Stimulated activated CD8-positive, alpha-beta memory T cell treated with anti-CD3 and anti-CD28 coated beads, Interleukin-4, amount 100 ng/mL, for 48 hours (primary cell): ENCODE data around the gene MPPED1.

Source experiments
- DNase-seq: peaks from one replicate; pipeline ENCODE4 v3.0.0-alpha.2; 2020

MPPED1 gene

DNA sequence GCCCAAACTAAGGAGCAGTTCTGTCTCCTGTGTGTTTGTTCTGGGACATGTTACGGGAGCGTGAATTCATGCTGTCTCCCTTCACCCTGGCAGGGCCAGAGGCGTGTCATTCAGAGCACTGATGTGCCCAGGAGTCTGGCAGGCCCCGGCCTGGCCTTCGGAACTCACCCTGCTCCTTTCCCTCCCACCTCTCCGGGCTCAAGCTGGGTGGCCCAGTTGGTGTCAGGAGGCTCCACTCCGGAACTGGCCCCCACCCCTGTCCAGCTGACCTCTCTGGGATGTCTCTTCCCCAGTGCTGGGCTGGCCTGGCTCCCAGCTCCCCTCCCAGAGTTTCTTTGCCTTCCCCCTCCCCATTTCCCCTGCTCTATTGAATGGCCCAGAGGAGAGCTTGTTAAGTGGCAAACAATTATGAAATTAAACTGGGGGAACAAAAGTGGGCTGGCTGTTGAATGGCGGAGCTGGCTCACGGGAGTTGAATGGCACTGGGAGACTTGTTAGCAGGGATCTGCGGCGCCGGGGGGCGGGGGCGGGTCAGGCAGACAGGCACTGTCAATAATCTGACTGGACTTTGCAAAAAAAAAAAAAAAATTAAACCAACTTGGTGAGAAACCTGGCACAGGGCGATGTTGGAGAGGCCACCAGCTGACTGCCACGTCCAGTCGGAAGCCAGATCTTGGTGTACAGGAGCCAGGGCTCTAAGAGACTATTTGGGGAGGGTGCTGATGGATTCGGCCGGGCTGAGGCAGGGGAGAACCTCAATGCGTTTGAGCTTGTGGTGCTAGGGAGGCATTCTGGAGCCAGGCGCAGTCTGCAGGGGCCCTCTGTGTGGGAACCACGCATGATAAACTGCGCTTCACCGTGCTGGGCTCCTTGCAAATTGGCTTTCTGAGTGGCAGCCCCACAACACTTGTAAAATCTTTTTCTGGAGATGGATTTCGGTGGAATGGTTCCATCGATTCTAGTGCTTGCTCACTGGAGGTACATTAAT, 1.3 kb downstream of the MPPED1 start:
- no peak for DNase-seq

DNA sequence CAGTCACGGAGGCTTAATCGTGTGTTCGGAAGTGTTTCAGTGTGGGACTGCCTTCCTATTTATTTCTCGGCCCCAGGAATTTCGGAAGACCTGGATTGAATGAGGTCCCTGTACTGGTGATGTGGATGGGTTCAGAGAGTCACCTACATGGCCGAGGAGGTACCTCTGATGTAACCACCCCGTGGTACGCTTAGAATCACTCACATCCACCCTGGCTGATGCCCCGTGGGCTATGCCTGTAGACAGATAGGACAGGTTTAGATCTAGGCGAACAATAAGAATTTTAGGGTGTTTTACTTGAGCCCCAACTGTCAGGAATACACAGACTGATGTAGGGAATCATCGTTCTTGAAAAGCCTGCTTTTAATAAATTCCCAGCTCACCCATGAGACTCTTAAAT, 2.0 kb downstream of the MPPED1 start:
- DNase-seq: no peak

DNA sequence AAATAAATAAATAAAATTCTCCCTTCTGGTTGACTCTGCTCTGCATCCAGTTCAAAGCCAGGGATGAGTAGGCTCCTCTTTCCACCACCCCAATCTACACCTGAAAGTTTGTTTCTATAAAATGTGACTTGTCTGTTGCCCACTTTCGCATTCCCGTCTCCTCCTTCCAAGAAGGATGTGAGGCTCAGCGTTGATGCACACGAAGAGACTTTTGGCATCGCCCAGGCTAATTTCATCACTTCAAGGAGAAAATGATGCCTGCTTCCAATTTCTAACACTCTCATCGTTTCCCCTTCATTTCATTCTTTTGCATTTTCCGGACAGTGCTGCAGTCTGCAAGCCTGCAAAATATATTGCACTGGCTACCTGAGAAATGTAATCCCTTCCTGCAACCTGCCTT, 3.9 kb downstream of the MPPED1 start:
- DNase-seq: no peak

DNA sequence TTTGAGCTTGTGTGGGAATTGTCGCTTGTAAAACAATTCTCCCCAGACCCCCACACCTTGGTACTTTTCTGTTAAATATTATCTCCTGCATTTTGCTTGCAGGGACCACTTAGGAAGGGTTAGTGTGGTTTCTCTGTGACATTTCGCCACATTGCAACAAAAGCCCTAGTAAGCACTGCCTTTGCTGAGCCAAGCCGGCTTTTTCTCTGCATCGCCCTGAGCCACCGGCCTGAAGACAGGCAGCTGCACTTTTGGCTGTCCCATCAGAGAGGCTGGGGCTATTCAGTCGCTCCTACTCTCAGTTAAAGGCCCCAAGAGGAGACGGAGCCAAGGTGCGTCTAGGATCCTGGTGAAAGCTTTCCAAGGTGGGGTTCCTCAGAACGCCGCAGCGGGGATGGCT, 5.7 kb downstream of the MPPED1 start:
- no peak for DNase-seq

DNA sequence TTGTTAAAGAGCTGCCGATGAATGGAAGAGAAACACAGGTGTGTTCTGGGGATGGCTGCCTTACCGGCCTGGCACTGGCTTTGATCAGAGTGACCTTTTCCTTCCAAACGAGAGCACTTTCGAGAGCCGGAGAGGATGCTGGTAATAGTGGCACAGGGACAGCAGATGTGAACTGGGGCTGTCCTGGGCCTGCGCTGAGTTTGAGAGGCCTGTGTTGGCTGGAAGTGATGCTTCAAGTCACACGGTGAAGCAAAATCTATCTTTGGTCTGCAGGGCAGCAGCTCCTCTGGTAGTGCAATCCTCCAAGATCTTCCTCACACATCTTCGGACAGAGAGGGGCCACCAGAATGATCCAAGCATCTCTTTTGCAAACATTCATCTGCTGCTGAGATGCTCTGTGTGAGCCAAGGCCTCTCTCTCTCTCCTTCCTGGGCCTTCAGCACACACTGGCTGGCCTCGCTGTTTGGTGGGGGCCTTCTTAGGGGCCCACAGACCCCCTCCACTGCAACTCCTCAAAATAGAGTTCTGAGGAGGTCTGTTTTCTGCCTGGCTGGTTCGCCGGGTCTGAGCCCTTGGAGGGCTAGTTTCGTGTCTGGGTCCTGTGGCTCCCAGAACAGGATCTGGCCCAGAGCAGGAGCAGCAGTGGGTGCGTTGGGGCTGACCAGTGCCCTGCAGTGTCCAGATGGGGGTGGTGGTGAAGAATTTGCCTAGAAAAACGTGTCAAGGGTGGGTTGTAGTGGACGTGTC, 6.4 kb downstream of the MPPED1 start:
- DNase-seq: no peak

DNA sequence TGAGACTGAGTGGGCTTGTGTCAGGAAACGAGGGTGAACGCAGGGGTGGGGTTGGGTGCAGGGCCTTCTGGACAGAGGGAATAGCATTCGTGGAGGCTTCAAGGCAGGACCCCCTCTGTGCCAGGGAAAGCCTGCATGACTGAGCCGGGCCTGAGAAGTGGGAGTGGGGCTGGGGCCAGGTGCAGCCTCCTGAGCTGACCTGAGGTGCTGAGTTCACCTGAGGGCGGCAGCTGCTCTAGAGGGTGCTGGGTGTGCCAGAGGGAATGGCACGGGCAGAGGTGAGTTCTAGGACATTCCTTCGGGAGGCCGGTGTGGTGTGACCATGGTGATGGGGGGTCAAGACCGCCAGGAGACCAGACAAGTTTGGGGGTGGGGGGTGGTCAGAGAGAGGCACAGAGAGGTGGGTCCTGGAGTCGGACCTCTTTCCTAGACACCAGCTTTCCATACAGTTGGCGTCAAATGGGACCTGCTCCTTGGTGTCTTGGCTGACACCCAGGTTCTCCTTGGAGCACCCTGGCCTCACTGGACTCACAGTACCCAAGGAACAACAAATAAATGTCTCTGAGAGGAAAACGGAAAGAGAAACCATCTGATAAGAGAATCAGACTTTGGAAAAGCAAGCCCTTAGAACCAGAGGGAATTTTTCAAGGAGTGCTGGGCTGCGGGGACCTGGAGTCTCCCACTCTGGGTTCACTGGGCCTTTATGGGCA, 7.7 kb downstream of the MPPED1 start:
- DNase-seq: no peak

DNA sequence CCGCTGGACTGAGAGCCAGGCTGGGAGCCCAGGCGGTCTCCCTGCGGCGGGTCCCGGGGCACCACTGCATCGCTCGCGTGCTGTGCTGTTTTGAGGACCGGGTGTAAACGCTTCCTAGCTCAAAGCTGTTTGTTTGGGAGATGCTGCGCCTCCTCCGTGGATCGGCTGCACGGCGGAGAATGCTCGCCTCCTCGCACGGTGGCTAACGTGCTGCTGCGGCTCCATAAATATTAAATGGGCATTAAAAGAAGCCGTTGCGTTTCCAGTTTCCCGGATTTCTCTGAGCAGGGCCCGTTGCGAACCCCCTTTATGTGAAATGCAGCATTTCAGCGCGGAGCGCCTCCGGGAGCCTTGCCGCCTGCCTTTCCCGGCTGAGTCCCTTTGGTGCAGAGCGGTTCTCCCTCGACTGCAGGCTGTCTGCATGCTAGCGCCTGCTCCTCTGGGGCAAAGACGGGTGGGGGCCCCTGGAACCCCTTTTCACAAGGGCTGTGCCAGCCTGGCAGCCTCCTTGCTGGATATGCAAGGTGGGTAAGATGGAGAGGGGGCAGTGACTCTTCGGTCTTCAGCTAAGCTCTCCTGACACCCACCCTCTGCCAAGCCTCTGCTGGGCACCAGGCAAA, 9.3 kb downstream of the MPPED1 start:
- DNase-seq: no peak

DNA sequence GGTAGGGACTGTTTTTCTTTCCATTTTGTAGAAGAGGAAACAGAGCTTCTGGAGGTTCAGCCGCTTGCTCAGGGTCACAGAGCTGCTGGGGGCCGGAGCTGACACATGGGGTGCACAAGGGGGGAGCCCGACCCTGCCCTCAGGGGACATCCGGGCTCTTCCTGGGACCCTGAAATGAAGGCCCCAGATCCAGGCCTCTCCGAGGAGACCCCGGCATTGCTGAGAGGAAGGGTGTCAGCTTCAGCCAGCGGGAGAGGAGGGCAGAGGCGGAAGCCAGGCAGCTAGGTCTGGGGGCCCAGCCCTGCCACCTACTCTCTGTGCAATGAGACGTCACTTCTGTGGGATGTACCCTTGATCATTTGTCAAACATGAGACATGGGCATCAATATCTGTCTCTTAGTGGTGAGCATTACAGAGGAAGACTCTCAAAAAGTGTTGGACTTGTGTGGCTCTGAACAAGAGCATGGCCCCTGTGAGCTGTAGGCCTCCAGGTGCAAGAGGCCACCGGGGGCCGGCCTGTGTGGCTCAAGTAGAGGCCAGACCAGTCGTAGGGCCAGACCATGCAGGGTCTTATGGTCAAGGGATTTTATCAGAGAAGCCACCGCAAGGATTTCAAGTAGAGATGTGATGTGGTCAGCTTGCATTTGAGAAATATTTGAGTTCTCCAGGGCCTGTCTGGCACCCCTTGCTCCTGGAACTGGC, 10.3 kb downstream of the MPPED1 start:
- no peak for DNase-seq

DNA sequence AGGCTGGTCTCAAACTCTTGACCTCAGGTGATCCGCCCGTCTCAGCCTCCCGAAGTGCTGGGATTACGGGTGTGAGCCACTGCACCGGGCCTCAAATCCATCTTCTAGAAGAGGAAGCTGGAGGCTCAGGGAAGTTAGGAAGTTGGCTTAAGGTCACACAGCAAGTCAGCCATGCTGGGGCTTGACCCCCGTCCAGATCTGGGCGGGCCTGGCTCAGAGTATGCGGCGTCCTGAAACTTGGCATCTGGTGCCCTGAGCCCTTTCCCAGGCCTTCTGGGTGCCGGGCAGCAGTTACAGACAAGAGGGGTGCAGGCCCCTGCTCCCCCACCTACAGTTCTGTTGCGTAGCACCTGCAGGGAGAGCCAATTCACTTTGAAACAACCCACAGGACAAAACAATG, 11.2 kb downstream of the MPPED1 start:
- no peak for DNase-seq

DNA sequence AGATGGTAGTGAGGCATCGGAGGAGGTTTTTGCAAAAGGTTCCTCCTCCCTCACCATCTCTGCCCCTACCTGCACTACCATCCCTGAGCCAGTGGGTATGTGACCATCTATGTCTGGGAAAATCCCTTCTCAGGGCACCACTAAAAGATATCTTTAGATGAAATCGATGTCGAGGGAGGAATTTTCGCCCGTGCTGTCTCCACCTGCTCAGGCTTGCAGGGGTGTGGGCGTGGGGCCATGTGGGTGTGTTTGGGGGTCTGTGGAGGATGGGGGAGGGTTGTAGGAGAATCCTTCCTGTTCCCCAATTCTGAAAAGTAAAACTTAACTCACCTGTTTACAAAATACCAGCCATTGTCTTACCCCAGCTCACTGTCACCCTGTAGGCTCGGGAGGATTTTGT, 12.4 kb downstream of the MPPED1 start:
- no peak for DNase-seq

DNA sequence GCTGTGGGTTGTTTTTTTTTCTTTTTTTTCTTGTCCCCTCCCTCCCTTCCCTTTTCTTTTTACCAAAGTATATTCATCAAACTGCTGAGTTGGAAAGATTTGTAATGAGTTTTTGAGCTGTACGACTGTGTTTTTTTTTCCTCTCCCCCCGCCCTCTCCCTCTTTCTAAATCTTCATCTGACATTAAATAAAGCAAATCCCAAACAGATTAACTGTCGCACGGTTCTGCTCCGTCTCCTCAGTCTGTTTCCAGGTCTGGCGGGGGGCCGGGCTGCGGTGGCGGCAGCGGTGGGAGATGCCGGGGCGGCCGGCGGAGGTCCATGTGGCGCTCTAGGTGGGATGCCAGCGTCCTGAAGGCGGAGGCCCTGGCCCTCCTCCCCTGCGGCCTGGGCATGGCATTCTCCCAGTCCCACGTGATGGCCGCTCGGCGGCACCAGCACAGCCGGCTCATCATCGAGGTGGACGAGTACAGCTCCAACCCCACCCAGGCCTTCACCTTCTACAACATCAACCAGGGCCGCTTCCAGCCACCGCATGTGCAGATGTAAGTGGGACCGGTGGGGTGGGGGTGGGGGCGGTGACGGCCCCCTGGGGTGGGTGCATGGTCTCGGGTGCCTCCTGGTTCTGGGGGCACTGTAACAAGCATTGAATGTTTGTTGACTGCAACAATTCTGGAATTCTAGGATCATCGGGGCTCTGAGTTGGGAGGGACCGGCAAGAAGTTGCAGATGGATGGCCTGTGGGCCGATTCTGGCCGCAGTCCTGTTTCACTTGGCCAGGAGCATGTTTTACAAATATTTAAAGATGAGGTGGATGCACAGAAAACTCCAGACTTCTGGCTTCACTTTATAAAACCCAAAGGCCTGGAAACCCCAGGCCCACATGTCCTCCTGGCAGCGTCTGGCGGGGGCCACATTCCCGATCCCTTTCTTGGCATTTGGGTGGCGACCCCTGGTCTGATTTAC, 13.1 kb downstream of the MPPED1 start:
- no peak for DNase-seq

DNA sequence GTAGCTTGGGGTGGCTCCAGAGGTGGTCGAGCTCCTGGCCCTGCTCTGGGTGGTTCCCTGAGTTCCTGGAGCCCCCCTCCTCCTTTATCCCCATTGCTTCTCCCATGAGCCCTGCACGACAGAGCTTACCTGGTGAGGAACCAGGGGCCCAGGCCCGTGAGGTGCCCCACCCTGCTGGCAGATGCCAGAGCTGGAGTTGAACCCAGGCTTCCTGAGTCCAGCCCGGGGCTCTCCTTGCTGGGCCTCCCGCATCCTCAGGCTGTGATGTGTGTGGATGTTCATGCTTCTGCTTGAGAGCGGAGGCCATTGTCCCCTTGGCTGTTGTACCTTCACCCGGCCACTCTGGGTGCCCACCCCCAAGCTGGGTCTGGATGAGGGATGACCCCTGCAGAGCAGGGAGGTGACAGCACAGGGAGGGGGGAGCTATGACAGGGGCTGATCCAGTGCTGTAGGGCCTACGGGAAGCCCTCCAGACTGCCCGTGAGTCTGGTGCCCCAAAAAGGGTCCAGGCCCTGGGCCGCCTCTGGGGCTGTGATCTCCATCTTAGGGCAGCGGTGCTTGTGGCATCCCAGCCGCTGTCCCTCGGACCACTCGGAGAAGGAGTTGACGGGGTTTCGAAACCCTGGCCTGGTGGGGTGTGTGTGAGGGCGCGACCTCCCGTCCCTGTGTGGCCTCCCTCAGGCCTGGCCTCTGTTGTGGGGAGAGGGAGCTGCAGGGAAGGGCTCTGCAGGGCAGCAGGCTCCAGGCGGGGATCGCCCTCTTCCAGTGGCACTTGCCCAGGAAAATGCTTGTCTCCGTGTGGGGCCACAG, 14.4 kb downstream of the MPPED1 start:
- DNase-seq: no peak

DNA sequence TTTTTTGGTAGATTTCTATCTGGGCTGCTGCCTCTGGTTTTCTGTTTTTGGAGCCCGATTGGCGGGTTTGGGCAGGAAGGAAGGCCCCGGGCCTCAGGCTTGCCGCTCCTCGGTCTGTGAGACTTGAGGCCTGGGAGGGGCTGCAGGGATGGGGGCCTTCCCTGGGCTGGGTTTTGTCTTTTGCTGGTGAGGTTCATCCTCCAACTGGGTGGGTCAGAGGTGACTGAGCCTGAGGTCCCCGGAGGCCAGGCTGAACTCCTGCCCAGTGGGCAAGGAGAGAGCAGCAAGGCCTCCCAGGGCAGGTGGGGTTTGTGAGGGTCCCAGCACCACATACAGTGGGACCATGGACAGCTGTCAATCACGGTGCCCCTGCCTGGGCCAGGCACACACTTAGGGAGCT, 15.0 kb downstream of the MPPED1 start:
- DNase-seq: no peak

DNA sequence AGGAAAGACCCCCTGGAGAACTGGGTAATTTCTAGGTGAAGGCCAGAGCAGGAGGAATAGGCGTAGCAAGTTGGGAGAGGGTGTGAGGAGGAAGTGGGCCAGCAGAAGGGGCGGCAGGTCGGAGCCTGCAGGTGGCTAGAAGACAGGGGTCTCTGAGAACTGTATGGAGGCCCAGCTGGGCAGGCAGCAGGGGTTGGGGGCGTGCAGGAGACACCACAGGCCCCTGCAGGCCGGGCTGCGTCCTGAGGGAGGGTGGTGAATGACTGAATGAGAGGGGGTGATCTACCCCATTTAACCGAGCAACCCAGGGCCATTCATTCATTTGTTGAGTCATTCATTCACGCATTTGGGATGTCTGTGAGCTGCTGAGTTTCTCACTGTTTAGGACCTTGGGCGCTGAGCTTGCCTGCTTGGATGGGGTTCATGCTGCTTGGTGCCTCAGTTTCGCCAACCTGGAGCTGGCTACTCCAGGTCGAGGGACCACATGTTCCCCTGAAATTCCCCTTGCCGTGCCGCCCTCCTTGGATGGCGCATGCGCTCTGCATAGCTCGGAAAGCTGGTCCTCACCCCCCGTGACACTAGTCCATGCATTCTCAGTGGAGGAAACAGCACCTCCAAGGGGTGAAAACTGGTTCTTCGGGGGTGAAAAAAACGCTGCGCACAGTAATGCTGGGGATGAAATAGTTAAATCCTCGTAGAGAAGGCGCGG, 15.6 kb downstream of the MPPED1 start:
- DNase-seq: no peak

DNA sequence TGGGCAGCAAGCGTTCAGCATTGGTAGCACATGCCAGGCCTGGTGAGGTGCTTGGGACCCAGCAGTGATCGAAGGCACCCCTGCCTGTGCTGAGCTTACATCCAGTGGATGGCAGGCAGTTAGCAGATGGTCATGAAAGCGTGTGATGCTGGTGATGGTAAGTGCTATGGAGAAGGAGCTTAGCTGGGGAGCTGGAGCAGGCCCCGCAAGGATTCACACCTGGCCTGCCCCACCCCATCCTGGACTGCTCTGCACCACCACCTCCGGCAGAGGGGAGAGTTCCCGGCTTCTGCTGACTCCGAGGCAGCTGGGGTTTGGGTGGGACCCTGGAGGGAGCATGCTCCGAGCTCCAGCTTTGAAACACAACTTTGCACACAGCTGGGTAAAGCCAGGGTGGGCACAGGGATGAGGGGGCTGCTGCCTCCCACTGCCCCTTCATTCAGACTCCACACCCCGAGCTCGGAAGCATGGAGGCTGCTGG, 16.2 kb downstream of the MPPED1 start:
- no peak for DNase-seq

DNA sequence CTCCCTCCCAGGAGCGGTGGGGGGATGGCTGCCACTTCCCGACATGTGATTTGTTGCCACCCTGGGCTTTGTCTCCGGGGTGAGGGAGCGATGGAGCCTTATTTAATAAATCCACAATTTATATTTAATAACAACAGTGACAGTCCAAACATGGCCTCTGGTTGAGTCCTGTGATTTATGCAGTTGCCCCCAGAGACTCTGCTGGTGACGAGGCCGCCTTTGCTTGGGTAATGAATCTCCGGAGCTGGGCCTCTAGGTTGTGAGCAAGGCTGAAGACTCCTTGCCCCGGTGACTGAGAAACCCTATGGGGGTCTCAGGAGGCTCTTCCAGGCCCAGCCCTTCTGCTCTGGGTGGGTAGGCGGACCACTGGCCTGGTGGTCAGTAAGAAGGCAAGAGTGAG, 16.7 kb downstream of the MPPED1 start:
- DNase-seq: no peak

DNA sequence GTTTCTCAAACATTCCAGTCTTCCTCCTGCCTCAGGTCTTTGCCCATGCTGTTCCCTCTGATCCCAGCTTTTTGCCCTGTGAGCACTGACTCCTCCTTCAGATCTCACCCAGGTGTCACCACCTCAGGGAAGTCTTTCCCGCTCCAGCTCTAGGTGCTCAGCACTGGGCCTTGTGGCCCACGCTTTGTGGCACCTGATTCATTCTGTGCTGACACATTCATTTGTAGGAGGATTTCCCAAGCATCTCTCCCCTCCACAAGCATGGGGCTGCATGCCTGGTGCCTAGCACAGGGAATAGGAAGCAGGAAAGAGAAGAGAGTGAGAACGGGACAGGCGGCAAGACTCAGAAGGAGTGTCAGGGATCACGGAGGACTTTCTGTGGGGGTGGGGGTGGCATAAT, 17.6 kb downstream of the MPPED1 start:
- no peak for DNase-seq

DNA sequence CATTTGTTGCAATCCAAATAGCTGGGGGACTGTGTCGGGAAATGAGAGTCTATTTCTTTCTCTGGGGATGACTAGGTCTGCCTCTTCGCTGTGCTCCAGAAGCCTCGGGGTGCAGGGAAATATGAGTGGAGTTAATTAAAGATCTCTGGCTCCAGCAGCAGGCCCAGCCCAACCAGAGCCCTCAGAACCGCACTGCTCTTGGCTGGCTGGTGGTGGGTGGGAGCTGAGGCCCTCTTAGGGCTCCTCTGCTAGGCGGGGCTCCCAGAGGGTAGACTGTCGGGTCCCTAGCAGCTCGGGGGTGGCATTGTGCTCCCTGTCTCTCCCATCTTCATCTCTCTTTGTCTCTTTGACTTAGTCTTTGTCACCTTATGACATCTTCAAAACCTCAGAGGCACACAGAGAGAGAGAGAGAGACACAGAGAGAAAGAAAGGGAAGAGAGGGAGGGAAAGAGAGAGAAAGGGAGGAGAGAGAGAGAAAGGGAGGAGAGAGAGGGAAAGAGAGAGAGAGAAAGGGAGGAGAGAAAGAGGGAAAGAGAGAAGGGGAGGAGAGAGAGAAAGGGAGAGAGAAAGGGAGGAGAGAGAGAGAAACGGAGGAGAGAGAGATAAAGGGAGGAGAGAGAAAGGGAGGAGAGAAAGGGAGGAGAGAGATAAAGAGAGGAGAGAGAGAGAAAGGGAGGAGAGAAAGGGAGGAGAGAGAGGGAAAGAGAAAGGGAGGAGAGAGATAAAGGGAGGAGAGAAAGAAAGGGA, 20.2 kb downstream of the MPPED1 start:
- DNase-seq: no peak
